GM12878 (cell line): ENCODE measurements around the gene HNRNPAB. TPM values are rescaled to one million over a fixed set of nuclear protein-coding genes. Genes with fewer than 3 reads are reported as not detected.

ENCODE experiments used
- CHD1 ChIP-seq: IDR thresholded peaks from 2 replicates; pipeline ENCODE4 v1.6.1; 2012; ENCODE audit warnings: low read depth, low read length, improper control_type of control experiment
- EP300 ChIP-seq, 2 experiments: fragments of 150-350 bp in 1 of 2; IDR thresholded peaks; 2 replicates each; pipeline ENCODE4 v1.6.1; 2011 to 2012; ENCODE audit warnings: low read depth in 2 of 2, low read length in 2 of 2, borderline replicate concordance in 1 of 2, improper control_type of control experiment in 1 of 2, inconsistent platforms in 1 of 2; ENCODE audit not compliant: control insufficient read depth in 1 of 2
- POLR2AphosphoS2 ChIP-seq: IDR thresholded peaks from 2 replicates; pipeline ENCODE4 v1.6.1; 2011; ENCODE audit warnings: low read depth, mild to moderate bottlenecking, low read length, improper control_type of control experiment, moderate library complexity
- RELB ChIP-seq: fragments of 450-650 bp; IDR thresholded peaks from 2 replicates; pipeline ENCODE4 v1.6.1; 2017; ENCODE audit warnings: low read depth, mild to moderate bottlenecking, moderate library complexity
- SREBF1 ChIP-seq: IDR thresholded peaks from 2 replicates; pipeline ENCODE4 v1.6.1; 2012; ENCODE audit warnings: mild to moderate bottlenecking, low read length
- SRF ChIP-seq, 2 experiments: IDR thresholded peaks; 2 replicates each; pipeline ENCODE4 v1.6.1; 2011; ENCODE audit warnings: low read depth in 2 of 2, low read length in 2 of 2, mild to moderate bottlenecking in 1 of 2, moderate library complexity in 1 of 2
- STAT1 ChIP-seq: fragments of 450-650 bp; conservative IDR thresholded peaks from 2 replicates; pipeline ENCODE4 v1.6.1; 2014; ENCODE audit warnings: antibody characterized with exemption, mild to moderate bottlenecking
- USF1 ChIP-seq: IDR thresholded peaks from 2 replicates; pipeline ENCODE4 v1.6.1; 2011; ENCODE audit warnings: borderline replicate concordance, low read depth, mild to moderate bottlenecking, moderate library complexity, mixed read lengths, low read length; ENCODE audit not compliant: insufficient read depth; ENCODE audit errors: extremely low read length
- polyA plus RNA-seq, 11 experiments: library from polyadenylated mRNA; depleted of rRNA in 4 of 11; unstranded in 6 of 11; stranded (reverse) in 5 of 11; fragments of >200 nt; fragmentation: Nextera tagmentation in 4 of 11; fragmentation: Illumina TruSeq in 1 of 11; extraction: Ambion mirVana in 4 of 11; extraction: Trizol in 1 of 11; gene quantifications; 1 replicate in 1 of 11; 2 replicates in 10 of 11; pipeline versions ENCODE4 v1.2.1 to v1.2.3, GENCODE V29; 2011 to 2016; ENCODE audit warnings: inconsistent platforms in 2 of 11, missing spikeins in 2 of 11, low read depth in 1 of 11
- total RNA-seq, 4 experiments: library from RNA; depleted of rRNA in 3 of 4; stranded (reverse); fragments of >200 nt in 3 of 4; fragmentation: Illumina TruSeq in 1 of 4; extraction: Trizol in 1 of 4; gene quantifications; 2 replicates each; pipeline versions ENCODE4 v1.2.1 to v1.2.3, GENCODE V29; 2013 to 2021
- TF ChIP-seq, protein P1 (sequence below): IDR thresholded peaks from 2 replicates; pipeline ENCODE4 v1.6.1; 2012; ENCODE audit warnings: improper control_type of control experiment, low read depth, low read length; ENCODE audit not compliant: insufficient replicate concordance
- TF ChIP-seq, protein P2 (sequence below): fragments of 150-350 bp; IDR thresholded peaks from 2 replicates; pipeline ENCODE4 v1.6.1; 2016; ENCODE audit warnings: low read depth, low read length
- TF ChIP-seq, protein P3 (sequence below): fragments of 450-650 bp; formaldehyde crosslinking; IDR thresholded peaks from 2 replicates; pipeline ENCODE4 v1.4.0; 2020; ENCODE audit warnings: mild to moderate bottlenecking, moderate library complexity

The HNRNPAB gene
- total and polyA plus RNA-seq, 10 of the 15 experiments (the other 5 are each of a cell fraction or from before 2014, with no cell fraction given): 42.3 to 330 (median 230) TPM

- TF ChIP-seq, protein P1, sequence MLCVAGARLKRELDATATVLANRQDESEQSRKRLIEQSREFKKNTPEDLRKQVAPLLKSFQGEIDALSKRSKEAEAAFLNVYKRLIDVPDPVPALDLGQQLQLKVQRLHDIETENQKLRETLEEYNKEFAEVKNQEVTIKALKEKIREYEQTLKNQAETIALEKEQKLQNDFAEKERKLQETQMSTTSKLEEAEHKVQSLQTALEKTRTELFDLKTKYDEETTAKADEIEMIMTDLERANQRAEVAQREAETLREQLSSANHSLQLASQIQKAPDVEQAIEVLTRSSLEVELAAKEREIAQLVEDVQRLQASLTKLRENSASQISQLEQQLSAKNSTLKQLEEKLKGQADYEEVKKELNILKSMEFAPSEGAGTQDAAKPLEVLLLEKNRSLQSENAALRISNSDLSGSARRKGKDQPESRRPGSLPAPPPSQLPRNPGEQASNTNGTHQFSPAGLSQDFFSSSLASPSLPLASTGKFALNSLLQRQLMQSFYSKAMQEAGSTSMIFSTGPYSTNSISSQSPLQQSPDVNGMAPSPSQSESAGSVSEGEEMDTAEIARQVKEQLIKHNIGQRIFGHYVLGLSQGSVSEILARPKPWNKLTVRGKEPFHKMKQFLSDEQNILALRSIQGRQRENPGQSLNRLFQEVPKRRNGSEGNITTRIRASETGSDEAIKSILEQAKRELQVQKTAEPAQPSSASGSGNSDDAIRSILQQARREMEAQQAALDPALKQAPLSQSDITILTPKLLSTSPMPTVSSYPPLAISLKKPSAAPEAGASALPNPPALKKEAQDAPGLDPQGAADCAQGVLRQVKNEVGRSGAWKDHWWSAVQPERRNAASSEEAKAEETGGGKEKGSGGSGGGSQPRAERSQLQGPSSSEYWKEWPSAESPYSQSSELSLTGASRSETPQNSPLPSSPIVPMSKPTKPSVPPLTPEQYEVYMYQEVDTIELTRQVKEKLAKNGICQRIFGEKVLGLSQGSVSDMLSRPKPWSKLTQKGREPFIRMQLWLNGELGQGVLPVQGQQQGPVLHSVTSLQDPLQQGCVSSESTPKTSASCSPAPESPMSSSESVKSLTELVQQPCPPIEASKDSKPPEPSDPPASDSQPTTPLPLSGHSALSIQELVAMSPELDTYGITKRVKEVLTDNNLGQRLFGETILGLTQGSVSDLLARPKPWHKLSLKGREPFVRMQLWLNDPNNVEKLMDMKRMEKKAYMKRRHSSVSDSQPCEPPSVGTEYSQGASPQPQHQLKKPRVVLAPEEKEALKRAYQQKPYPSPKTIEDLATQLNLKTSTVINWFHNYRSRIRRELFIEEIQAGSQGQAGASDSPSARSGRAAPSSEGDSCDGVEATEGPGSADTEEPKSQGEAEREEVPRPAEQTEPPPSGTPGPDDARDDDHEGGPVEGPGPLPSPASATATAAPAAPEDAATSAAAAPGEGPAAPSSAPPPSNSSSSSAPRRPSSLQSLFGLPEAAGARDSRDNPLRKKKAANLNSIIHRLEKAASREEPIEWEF: no peak
- no peak for TF ChIP-seq CHD1
- TF ChIP-seq STAT1: no peak
- TF ChIP-seq EP300 (IDR thresholded peaks at IDR 0.05; ENCODE audit: borderline replicate concordance in 1 of 2, control insufficient read depth in 1 of 2, low read depth in 2 of 2, low read length in 2 of 2): no peak
- TF ChIP-seq, protein P2, sequence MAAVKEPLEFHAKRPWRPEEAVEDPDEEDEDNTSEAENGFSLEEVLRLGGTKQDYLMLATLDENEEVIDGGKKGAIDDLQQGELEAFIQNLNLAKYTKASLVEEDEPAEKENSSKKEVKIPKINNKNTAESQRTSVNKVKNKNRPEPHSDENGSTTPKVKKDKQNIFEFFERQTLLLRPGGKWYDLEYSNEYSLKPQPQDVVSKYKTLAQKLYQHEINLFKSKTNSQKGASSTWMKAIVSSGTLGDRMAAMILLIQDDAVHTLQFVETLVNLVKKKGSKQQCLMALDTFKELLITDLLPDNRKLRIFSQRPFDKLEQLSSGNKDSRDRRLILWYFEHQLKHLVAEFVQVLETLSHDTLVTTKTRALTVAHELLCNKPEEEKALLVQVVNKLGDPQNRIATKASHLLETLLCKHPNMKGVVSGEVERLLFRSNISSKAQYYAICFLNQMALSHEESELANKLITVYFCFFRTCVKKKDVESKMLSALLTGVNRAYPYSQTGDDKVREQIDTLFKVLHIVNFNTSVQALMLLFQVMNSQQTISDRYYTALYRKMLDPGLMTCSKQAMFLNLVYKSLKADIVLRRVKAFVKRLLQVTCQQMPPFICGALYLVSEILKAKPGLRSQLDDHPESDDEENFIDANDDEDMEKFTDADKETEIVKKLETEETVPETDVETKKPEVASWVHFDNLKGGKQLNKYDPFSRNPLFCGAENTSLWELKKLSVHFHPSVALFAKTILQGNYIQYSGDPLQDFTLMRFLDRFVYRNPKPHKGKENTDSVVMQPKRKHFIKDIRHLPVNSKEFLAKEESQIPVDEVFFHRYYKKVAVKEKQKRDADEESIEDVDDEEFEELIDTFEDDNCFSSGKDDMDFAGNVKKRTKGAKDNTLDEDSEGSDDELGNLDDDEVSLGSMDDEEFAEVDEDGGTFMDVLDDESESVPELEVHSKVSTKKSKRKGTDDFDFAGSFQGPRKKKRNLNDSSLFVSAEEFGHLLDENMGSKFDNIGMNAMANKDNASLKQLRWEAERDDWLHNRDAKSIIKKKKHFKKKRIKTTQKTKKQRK: no peak
- TF ChIP-seq, protein P3, sequence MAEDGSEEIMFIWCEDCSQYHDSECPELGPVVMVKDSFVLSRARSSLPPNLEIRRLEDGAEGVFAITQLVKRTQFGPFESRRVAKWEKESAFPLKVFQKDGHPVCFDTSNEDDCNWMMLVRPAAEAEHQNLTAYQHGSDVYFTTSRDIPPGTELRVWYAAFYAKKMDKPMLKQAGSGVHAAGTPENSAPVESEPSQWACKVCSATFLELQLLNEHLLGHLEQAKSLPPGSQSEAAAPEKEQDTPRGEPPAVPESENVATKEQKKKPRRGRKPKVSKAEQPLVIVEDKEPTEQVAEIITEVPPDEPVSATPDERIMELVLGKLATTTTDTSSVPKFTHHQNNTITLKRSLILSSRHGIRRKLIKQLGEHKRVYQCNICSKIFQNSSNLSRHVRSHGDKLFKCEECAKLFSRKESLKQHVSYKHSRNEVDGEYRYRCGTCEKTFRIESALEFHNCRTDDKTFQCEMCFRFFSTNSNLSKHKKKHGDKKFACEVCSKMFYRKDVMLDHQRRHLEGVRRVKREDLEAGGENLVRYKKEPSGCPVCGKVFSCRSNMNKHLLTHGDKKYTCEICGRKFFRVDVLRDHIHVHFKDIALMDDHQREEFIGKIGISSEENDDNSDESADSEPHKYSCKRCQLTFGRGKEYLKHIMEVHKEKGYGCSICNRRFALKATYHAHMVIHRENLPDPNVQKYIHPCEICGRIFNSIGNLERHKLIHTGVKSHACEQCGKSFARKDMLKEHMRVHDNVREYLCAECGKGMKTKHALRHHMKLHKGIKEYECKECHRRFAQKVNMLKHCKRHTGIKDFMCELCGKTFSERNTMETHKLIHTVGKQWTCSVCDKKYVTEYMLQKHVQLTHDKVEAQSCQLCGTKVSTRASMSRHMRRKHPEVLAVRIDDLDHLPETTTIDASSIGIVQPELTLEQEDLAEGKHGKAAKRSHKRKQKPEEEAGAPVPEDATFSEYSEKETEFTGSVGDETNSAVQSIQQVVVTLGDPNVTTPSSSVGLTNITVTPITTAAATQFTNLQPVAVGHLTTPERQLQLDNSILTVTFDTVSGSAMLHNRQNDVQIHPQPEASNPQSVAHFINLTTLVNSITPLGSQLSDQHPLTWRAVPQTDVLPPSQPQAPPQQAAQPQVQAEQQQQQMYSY (CRISPR knock-in tag): no peak
- TF ChIP-seq SRF (IDR thresholded peaks at IDR 0.05; ENCODE audit: low read depth in 2 of 2, low read length in 2 of 2): no peak
- no peak for TF ChIP-seq POLR2AphosphoS2
- TF ChIP-seq SREBF1: no peak
- TF ChIP-seq RELB: no peak
- no peak for TF ChIP-seq USF1
Measured at GRCh38 chr5:178163772-178164735, 40.3 kb upstream of the HNRNPAB start (continued).
